Parathyroid adenoma (tissue), 2 donors: Measurements from ENCODE around the gene LARGE1.

ENCODE experiments used
- H2AFZ ChIP-seq: fragments of 300-600 bp; sonication (generic); one replicate; pipeline ENCODE4 v1.7.0; 2017; ENCODE audit warnings: antibody characterized with exemption, mild to moderate bottlenecking
- H3K27ac ChIP-seq: fragments of 300-600 bp; sonication (generic); one replicate; pipeline ENCODE4 v1.7.0; 2017
- H3K27me3 ChIP-seq: fragments of 300-600 bp; sonication (generic); one replicate; pipeline ENCODE4 v1.7.0; 2017; ENCODE audit warnings: low read length; ENCODE audit not compliant: control insufficient read depth, insufficient read depth
- H3K36me3 ChIP-seq: fragments of 300-600 bp; sonication (generic); one replicate; pipeline ENCODE4 v1.7.0; 2017; ENCODE audit warnings: low read length; ENCODE audit not compliant: control insufficient read depth, insufficient read depth
- H3K4me1 ChIP-seq: fragments of 300-600 bp; sonication (generic); one replicate; pipeline ENCODE4 v1.7.0; 2017; ENCODE audit warnings: control low read depth
- H3K4me2 ChIP-seq: fragments of 300-600 bp; sonication (generic); one replicate; pipeline ENCODE4 v1.7.0; 2017; ENCODE audit warnings: low read length
- H3K4me3 ChIP-seq: fragments of 300-600 bp; sonication (generic); one replicate; pipeline ENCODE4 v1.7.0; 2017; ENCODE audit warnings: low read depth, low read length
- H3K79me2 ChIP-seq: fragments of 300-600 bp; sonication (generic); one replicate; pipeline ENCODE4 v1.7.0; 2017; ENCODE audit warnings: control low read depth
- H3K9ac ChIP-seq: fragments of 300-600 bp; sonication (generic); one replicate; pipeline ENCODE4 v1.7.0; 2017; ENCODE audit warnings: mild to moderate bottlenecking
- H3K9me3 ChIP-seq: fragments of 300-600 bp; sonication (generic); one replicate; pipeline ENCODE4 v1.7.0; 2017; ENCODE audit warnings: low read length; ENCODE audit not compliant: control insufficient read depth
- TF ChIP-seq, protein P1 (sequence below): fragments of 300-600 bp; sonication (generic); IDR thresholded peaks from one replicate; pipeline ENCODE4 v1.7.0; 2017; ENCODE audit warnings: antibody characterized with exemption, mild to moderate bottlenecking
- donor health status: primary hyperparathyroidism.

Gene LARGE1

DNA sequence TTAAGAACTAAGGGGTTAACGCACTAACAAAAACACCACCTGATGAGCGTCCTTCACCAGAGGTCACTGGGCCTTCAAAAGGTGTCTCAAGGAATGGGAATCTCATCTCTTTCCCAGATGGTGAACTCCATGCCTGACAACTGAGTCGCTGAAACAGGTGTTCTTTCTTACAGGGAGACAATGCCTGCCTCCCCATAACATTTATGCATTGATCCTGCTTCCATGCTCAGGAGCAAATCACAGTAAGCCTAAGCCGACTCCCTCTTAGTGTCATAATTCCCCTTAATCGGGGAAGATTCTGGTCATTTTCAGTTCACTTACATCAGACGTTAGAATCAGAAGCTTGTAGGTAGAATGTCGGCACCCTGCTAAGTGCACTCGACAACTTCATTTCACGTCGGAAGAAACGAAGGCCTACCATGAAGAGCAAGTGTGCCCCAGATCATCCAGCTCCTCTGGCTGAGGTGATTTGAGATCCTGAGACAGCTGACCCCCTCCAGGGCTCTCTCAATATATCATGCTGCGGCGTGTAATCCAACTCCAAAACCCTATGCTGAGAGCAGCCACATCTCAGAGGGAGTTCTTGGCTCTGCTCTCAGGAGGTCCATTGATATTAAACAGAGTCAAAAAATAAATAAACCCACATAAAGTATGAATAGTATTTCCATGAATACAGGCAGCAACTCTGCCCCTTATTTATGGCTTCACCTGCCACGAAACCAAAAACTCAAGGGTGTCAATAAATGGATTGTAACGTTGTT is 163.1 kb downstream of the LARGE1 start:
- no peaks in the 10 kb centered on the region for H3K79me2 ChIP-seq
- H2AFZ ChIP-seq, result no peak overlapping the region
- no peak overlapping the region for H3K4me2 ChIP-seq
- TF ChIP-seq, protein P1, sequence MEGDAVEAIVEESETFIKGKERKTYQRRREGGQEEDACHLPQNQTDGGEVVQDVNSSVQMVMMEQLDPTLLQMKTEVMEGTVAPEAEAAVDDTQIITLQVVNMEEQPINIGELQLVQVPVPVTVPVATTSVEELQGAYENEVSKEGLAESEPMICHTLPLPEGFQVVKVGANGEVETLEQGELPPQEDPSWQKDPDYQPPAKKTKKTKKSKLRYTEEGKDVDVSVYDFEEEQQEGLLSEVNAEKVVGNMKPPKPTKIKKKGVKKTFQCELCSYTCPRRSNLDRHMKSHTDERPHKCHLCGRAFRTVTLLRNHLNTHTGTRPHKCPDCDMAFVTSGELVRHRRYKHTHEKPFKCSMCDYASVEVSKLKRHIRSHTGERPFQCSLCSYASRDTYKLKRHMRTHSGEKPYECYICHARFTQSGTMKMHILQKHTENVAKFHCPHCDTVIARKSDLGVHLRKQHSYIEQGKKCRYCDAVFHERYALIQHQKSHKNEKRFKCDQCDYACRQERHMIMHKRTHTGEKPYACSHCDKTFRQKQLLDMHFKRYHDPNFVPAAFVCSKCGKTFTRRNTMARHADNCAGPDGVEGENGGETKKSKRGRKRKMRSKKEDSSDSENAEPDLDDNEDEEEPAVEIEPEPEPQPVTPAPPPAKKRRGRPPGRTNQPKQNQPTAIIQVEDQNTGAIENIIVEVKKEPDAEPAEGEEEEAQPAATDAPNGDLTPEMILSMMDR, result no peak
- H3K4me3 ChIP-seq, result no peak overlapping the region
- no peaks in the 10 kb centered on the region for H3K4me1 ChIP-seq
- no peak overlapping the region for H3K9ac ChIP-seq
- H3K27ac ChIP-seq, result no peak overlapping the region
- no peaks in the 10 kb centered on the region for H3K9me3 ChIP-seq
- H3K36me3 ChIP-seq, result no peaks in the 10 kb centered on the region
- no peaks in the 10 kb centered on the region for H3K27me3 ChIP-seq

GRCh38 chr22:33756508-33756949 is 163.7 kb downstream of the LARGE1 start:
- TF ChIP-seq, protein P1, result no peak
- Histone ChIP-seq H3K4me1 (no peaks in the 10 kb centered on the region), H3K4me2 (no peak overlapping the region), H3K4me3 (no peak overlapping the region), H3K36me3 (no peaks in the 10 kb centered on the region), H3K79me2 (no peaks in the 10 kb centered on the region), H3K27me3 (no peaks in the 10 kb centered on the region), H3K27ac (no peak overlapping the region), H3K9ac (no peak overlapping the region), H2AFZ (no peak overlapping the region), H3K9me3 (no peaks in the 10 kb centered on the region)

- H3K9me3 ChIP-seq, result no peaks in the 10 kb centered on the region
- no peak overlapping the region for H3K9ac ChIP-seq
- no peaks in the 10 kb centered on the region for H3K4me1 ChIP-seq
- TF ChIP-seq, protein P1, result no peak
- H3K4me2 ChIP-seq, result no peak overlapping the region
- H3K4me3 ChIP-seq, result no peak overlapping the region
- no peak overlapping the region for H3K27ac ChIP-seq
- H2AFZ ChIP-seq, result no peak overlapping the region
- H3K79me2 ChIP-seq, result no peaks in the 10 kb centered on the region
- no peaks in the 10 kb centered on the region for H3K36me3 ChIP-seq
- H3K27me3 ChIP-seq, result no peaks in the 10 kb centered on the region
These were observed 171.6 kb downstream of the LARGE1 start for GRCh38 chr22:33748714-33749113.

DNA sequence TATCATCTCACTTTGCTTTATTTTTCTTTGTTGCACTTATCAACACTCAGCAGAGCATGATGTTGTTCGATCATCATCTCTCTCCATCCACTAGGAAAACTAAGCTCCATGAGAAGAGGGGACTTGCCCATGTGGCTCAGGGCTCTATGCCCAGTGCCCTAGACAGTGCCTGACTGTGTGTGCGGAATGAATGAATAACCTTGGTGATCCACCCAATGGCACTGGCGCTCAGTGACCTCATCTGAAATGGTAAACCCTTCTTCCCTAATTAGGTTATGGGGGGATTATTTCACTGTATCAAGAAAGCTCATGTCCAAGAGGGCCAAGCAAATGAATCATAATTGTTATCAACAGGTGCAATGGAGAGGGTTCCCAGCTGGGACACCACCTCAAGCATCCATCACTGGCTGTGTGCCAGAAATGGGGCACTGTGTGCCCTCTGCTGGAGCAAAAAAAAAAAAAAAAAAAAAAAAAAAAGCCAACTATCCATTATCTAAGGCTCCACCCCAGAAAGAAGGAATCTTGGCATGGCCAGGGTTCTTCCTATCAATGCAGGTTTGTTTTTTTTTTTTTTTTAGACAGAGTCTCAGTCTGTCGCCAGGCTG is 172.6 kb downstream of the LARGE1 start:
- TF ChIP-seq, protein P1, result no peak
- Histone ChIP-seq H2AFZ (no peak overlapping the region), H3K27me3 (no peaks in the 10 kb centered on the region), H3K4me1 (no peaks in the 10 kb centered on the region), H3K36me3 (no peaks in the 10 kb centered on the region), H3K79me2 (no peaks in the 10 kb centered on the region), H3K4me2 (no peak overlapping the region), H3K9me3 (no peaks in the 10 kb centered on the region), H3K27ac (no peak overlapping the region), H3K4me3 (no peak overlapping the region), H3K9ac (no peak overlapping the region)
